Ovary (tissue), 3 donors: ENCODE results near the gene BARHL1.

Experiments used
- POLR2A ChIP-seq: fragments of 450-650 bp; IDR thresholded peaks from one replicate; pipeline ENCODE4 v1.6.1; 2017; ENCODE audit warnings: antibody characterized with exemption, mild to moderate bottlenecking, moderate library complexity
- TF ChIP-seq, protein P1 (sequence below), 3 donors: fragments of 450-650 bp in 2 of 3; fragments of 200-600 bp in 1 of 3; IDR thresholded peaks; one replicate each; pipeline versions ENCODE4 v1.5.1 to v1.8.0; 2016 to 2022; ENCODE audit warnings: antibody characterized with exemption in 3 of 3, mild to moderate bottlenecking in 1 of 3
- donor health status: DM: no; HTN: no; CAD: no.

DNA sequence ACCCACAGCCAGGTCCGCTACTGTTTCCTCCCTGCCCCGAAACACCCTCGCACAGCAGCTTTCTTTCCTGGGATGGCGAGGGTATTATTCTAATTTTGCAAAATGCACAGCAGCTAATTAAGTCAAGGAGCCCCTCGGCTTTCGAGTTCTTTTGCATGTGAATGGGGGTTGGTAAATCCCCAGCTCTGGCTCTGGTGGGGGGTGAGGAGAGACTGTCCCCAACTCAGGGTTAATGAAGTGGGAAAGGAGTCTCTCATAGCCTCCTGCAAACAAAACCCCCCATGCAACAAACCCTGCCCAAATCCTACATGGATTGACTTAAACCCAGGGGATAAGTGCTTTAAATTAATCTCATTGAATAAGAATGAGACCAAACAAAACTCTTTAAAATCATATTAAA lies 8.8 kb downstream of the BARHL1 start:
- TF ChIP-seq, protein P1, sequence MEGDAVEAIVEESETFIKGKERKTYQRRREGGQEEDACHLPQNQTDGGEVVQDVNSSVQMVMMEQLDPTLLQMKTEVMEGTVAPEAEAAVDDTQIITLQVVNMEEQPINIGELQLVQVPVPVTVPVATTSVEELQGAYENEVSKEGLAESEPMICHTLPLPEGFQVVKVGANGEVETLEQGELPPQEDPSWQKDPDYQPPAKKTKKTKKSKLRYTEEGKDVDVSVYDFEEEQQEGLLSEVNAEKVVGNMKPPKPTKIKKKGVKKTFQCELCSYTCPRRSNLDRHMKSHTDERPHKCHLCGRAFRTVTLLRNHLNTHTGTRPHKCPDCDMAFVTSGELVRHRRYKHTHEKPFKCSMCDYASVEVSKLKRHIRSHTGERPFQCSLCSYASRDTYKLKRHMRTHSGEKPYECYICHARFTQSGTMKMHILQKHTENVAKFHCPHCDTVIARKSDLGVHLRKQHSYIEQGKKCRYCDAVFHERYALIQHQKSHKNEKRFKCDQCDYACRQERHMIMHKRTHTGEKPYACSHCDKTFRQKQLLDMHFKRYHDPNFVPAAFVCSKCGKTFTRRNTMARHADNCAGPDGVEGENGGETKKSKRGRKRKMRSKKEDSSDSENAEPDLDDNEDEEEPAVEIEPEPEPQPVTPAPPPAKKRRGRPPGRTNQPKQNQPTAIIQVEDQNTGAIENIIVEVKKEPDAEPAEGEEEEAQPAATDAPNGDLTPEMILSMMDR (IDR thresholded peaks at IDR 0.05) = no peak
- no peak for TF ChIP-seq POLR2A
